HepG2 (cell line): ENCODE results near the gene TFDP1.

Source experiments
- ELF4 ChIP-seq: sonication (generic); formaldehyde crosslinking; IDR thresholded peaks from 2 replicates; pipeline ENCODE4 v1.5.0; 2020; ENCODE audit warnings: missing genetic modification reagents, mild to moderate bottlenecking, moderate library complexity, borderline replicate concordance
- EP300 ChIP-seq, 3 experiments: sonication (generic) in 1 of 3; formaldehyde crosslinking in 1 of 3; IDR thresholded peaks; 2 replicates each; pipeline versions ENCODE4 v1.5.1 to v1.6.1; 2011 to 2020; ENCODE audit warnings: low read depth in 2 of 3, low read length in 2 of 3, borderline replicate concordance in 1 of 3, improper control_type of control experiment in 1 of 3, mild to moderate bottlenecking in 1 of 3, missing genetic modification reagents in 1 of 3, moderate library complexity in 1 of 3
- JUND ChIP-seq: sonication (generic); formaldehyde crosslinking; IDR thresholded peaks from 2 replicates; pipeline ENCODE4 v1.8.0; 2022; ENCODE audit warnings: mild to moderate bottlenecking, missing genetic modification reagents
- ZFX ChIP-seq: sonication (generic); formaldehyde crosslinking; IDR thresholded peaks from 2 replicates; pipeline ENCODE4 v1.4.0; 2020; ENCODE audit warnings: mild to moderate bottlenecking, low read depth, missing genetic modification reagents, moderate library complexity
- ZNF460 ChIP-seq: sonication (generic); formaldehyde crosslinking; IDR thresholded peaks from 2 replicates; pipeline ENCODE4 v1.5.1; 2020; ENCODE audit warnings: missing genetic modification reagents, mild to moderate bottlenecking, borderline replicate concordance

DNA sequence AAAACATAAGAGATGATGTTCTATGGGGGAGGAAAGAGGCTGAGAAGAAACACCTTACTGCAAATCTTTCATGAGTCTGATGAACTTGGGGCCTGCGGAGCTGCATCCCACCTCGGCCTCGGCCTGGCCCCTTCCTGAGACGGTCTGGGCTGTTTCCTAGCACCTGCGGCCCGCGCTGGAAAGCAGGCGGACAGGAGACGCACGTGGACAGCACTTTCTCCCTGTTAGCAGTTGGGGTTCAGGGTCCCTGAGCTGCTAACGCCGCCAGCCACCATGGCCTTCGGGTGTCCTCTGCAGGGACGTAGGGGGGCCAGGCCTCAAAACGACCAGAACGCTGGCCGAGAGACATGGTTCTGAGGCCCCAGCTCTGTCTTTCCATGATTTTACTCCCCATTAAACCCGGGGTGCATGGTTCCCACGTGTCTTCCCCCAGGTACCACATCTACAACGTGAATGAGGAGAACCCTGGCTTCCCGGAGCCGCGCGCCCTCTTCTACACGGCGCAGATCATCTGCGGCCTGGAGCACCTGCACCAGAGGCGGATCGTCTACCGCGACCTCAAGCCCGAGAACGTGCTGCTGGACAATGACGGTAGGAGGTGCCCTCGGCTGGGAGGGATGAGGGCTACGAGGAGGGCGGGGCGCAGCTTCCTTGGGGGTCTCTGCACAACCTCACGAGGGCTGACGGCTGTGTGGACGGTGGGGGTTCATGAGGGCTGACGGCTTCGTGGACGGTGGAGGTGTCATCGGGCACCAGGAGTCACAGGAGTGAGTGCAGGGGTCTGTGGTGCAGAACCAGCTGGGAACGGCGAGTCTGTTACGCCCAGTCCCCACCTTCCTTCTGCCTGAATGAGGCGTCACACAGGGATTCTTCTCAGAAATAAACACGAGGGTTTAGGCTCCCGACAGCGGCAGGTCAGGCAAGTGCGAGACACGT lies 86.8 kb downstream of the TFDP1 start:
- no peak for TF ChIP-seq ZFX (CRISPR knock-in tag)
- no peak for TF ChIP-seq ZNF460 (CRISPR knock-in tag)
- TF ChIP-seq JUND (CRISPR knock-in tag), result no peak
- TF ChIP-seq ELF4 (CRISPR knock-in tag), result no peak
- no peak for TF ChIP-seq EP300 (IDR thresholded peaks at IDR 0.05; ENCODE audit: low read depth in 2 of 2, low read length in 2 of 2)
- TF ChIP-seq EP300 (CRISPR knock-in tag; IDR thresholded peaks at IDR 0.05; ENCODE audit: borderline replicate concordance), result no peak
